ENCODE results near the gene LCNL1.
A peak's percentile ranks its signal among the peaks of the same experiment; 100 is the strongest.

Gene LCNL1

DNA sequence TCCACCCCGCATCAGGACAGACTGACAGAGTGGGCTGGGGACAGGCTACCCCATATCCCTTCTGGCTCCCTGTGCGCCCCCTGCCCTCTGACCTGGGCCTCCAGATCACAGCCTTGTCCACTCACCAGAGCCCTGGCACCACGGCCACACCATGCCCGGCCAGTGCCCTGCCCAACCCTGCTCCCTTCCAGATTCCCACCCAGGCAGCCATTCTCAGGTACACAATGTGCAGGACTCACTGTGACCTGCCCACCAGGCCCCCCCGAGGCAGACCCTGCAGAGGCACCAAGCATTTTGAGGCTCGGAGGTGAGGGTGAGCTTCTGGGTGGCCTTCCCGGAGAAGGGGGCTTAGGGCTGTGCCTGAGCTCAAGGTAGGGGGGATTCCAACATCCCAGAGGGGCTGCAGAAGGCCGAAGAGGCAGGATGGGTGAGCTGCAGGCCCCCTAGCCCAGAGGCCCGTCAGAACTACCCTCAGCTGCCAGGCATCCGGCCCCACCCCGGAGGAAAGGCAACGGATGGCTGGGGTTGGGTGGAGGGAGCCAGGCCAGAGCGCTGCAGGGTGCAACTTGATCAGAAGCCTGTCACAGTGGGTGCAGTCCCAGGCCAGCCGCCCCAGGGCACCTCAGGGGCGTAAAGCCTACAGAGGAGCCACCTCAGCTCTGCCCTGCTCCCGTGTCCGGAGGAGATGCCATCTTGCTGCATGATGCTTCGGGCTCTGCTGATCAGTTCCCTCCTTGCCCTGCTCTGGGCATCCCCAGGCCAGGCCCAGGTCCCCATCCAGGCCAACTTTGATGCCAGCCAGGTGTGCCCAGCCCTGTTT, at the start of gene LCNL1:
Gene LCNL1, plus strand, starts transcription at position 762 of the 820 bp plus-strand sequence. CDS start 594 bp downstream, outside the sequence.
- Mint-ChIP-seq H3K4me1 (ENCODE audit: low read depth) (no peaks in the 10 kb centered on the region), H3K9me3 (no peaks in the 10 kb centered on the region), H3K36me3 (ENCODE audit: low read depth) (no peaks in the 10 kb centered on the region), H3K27ac (no peak within 1 kb of the TSS), H3K4me3 (no peak within 1 kb of the TSS), H3K27me3 (ENCODE audit: low read depth) (peaks cover 22% of the 10 kb centered on the region)
- DNase-seq (ENCODE audit: low spot score) = no peak

DNA sequence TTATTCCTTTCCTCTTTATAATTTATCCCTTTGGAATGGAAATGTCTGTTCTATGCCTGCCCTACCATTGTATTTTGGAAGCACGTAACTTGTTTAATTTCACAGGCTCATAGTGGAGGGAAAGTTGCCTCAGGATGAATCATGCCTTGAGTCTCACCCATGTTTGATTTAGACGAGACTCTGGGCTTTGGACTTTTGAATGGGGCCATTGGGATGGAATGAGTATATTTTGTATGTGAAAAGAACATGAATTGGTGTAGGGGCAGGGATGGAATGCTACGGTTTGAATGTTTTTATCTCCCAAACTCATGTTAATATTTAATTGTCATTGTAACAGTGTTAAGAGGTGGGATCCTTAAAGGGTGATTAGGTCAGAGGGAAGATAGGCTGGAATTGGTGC, 48.5 kb upstream of the LCNL1 start:
- H3K4me1 Mint-ChIP-seq (ENCODE audit: low read depth) = peaks cover 4% of the 10 kb centered on the region
- no peak overlapping the region for H3K27ac Mint-ChIP-seq
- H3K9me3 Mint-ChIP-seq = no peaks in the 10 kb centered on the region
- no peak overlapping the region for H3K4me3 Mint-ChIP-seq
- H3K27me3 Mint-ChIP-seq (ENCODE audit: low read depth) = no peaks in the 10 kb centered on the region
- peaks cover 33% of the 10 kb centered on the region for H3K36me3 Mint-ChIP-seq (ENCODE audit: low read depth)
- no peak for DNase-seq (ENCODE audit: low spot score)

DNA sequence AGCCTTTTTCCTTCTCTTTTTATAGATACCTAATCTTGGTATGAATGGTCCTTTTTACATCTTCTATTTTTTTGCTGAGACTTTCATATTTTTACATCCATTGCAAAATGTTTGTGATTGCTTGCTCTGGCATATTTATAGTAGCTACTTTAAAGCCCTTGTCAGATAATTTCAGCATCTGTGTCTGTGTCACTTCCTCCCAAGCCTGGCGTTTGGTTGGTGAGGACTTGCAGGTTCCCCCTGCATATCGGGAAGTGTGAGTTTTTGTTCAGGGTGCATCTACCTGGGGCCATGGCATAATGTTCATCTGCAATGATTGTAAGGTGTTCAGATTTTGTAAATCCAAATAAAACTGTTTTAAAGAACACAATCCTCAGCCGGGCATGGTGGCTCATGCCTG, 47.1 kb upstream of the LCNL1 start:
- no peak for DNase-seq (ENCODE audit: low spot score)
- Mint-ChIP-seq H3K36me3 (ENCODE audit: low read depth) (peaks cover 36% of the 10 kb centered on the region), H3K27me3 (ENCODE audit: low read depth) (no peaks in the 10 kb centered on the region), H3K4me1 (ENCODE audit: low read depth) (peaks cover 4% of the 10 kb centered on the region), H3K27ac (no peak overlapping the region), H3K9me3 (no peaks in the 10 kb centered on the region), H3K4me3 (no peak overlapping the region)

DNA sequence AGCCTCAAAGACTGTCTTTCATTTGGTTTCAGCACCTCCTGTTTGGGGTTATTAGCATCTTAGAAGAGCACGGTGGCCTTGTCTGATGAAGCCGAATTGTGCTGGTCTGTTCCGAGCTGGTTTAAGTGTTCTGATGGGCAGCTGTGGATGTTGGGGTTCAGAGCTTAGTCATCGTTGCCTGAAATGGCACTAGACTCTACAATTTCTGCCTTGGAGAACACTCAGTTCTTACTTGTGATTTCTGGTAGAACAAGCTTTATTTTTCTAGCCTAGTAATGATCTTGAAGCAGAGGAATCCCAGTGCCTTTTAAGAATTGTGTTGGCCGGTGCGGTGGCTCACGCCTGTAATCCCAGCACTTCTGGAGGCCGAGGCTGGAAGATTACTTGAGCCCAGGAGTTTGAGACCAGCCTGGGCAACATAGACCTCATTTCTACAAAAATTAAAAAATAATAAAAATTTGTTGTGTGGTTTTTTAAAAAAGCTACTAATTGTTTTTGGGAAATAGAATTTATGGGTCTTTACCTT, 46.1 kb upstream of the LCNL1 start:
- Mint-ChIP-seq H3K36me3 (ENCODE audit: low read depth) (peaks cover 36% of the 10 kb centered on the region), H3K27ac (no peak overlapping the region)

DNA sequence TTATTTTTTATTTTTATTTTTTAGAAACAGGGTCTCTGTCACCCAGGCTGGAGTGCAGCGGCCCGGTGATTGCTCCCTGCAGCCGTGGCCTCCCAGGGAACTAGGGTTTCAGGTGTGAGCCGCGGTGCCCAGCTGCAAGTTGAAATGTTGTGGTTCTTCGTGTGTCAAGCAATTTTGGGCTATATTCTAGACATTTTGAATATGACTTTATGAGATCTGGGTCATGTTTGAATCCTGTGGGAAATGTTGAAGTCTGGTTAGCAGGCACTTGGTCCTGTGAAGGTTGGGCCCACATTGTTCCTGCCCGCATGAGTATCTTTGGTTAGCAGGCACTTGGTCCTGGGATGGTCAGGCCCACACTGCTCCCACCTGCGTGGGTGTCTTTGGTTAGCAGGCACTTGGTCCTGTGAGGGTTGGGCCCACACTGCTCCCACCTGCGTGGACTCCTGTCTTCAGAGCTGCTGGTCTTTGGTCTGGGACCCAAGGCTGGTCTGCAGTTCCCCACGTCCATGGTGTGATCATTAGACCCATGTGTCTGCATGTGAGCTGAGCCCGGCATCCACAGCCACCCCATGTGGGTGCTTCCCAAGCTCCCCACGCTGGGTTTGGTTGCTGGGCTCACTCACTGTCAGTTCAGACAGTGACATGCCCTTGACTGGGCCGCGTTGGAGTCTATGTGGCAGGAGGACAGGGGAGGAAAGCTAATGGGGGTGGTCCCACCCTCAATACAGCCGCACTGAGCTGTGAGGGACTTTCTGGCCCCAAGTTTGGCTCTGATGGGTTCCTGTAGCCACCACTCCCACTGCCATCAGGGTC, 45.4 kb upstream of the LCNL1 start:
- Mint-ChIP-seq H3K36me3 (ENCODE audit: low read depth) (peaks cover 35% of the 10 kb centered on the region), H3K27me3 (ENCODE audit: low read depth) (no peaks in the 10 kb centered on the region), H3K9me3 (no peaks in the 10 kb centered on the region), H3K4me1 (ENCODE audit: low read depth) (peaks cover 4% of the 10 kb centered on the region), H3K27ac (no peak overlapping the region), H3K4me3 (no peak overlapping the region)
- DNase-seq (ENCODE audit: low spot score) = no peak

More for the DNA sequence above, 46.1 kb upstream of the LCNL1 start:
- Mint-ChIP-seq H3K27me3 (ENCODE audit: low read depth) (no peaks in the 10 kb centered on the region), H3K4me3 (no peak overlapping the region), H3K4me1 (ENCODE audit: low read depth) (peaks cover 4% of the 10 kb centered on the region), H3K9me3 (no peaks in the 10 kb centered on the region)
- DNase-seq (ENCODE audit: low spot score) = no peak

DNA sequence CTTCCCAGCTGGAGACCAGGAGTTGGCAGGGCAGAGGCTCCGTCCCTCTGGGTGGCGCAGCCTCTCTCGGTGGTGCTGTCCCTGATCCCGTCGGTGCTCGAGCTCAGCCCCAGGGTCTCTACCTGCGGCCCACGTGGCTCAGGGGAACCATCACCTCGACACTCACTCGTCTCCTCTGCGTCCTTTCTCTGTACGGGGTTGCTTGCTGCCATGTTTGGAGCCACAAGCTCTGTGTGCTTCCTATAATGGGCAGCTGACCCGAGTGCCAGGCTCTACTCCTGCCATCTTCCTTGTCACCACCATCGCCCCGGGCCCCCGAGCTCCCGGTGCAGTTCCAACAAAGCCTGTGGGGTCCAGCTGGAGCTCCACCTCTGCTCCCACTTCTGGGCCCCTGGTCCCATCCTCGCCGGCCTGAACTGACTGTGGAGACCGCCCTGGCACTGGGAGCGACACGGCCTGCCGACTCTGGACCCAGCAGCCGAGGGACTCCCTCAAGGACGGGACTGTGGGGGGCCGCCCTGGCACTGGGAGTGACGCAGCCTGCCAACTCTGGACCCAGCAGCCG, 43.3 kb upstream of the LCNL1 start:
- Mint-ChIP-seq H3K4me1 (ENCODE audit: low read depth) (peaks cover 4% of the 10 kb centered on the region), H3K9me3 (no peaks in the 10 kb centered on the region), H3K4me3 (no peak overlapping the region), H3K36me3 (ENCODE audit: low read depth) (peaks cover 28% of the 10 kb centered on the region), H3K27ac (no peak overlapping the region), H3K27me3 (ENCODE audit: low read depth) (no peaks in the 10 kb centered on the region)
- no peak for DNase-seq (ENCODE audit: low spot score)

DNA sequence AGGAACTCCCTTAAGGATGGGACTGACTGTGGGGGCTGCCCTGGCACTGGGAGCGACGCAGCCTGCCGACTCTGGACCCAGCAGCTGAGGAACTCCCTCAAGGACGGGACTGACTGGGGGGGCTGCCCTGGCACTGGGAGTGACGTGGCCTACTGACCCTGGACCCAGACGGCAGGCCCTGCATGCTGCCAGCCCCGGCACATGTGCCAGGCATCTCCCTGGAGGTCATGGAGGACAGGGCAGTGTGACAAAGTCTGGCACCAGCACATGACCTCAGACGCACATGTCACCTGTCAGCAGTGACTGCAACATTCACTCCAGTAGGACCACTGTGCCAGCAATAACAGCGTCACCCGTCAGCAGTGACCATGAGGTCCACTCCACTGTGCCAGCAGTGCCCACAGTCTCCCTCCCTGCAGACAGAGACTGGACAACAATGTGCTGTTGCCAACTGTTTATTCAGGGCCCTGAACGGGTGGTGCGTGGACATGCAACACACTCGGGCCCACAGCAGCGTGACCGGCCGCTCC, 42.7 kb upstream of the LCNL1 start:
- Mint-ChIP-seq H3K9me3 (no peaks in the 10 kb centered on the region), H3K27ac (no peak overlapping the region), H3K27me3 (ENCODE audit: low read depth) (no peaks in the 10 kb centered on the region), H3K36me3 (ENCODE audit: low read depth) (peaks cover 28% of the 10 kb centered on the region), H3K4me3 (no peak overlapping the region), H3K4me1 (ENCODE audit: low read depth) (peaks cover 7% of the 10 kb centered on the region)
- no peak for DNase-seq (ENCODE audit: low spot score)

DNA sequence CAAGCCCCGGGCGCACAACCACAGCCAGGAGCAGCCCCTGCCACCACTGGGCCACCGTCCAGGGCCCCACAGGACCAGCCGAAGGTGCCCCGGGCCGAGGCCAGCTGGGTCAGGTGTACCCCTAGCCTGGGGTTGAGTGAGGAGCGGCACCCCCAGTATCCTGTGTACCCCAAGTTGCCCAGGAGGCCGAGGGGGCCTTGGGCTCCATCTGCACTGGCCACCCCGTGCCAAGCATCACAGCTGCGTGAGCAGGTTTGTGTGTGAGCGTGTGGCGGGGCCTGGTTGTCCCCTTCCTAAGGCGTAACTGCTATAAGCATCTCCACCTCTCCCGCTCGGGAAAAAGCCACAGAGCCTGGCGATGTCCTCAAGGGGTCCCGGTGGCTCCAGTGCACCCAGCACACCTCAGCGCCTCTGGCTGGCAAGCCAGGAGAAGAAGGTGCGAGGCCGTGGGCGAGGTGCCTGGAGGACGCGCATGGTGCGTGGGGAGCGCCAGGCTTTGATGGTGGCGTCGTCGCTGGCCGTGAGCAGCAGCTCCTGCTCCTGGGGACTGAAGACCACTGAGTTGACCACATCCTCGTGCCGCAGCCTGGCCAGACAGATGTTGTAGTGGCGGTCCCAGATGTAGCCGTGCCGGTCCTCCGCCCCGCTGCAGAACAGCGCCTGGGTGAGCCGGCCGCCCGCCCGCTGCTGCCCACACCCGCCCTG, 42.1 kb upstream of the LCNL1 start:
- H3K27me3 Mint-ChIP-seq (ENCODE audit: low read depth) = no peaks in the 10 kb centered on the region
- H3K4me3 Mint-ChIP-seq = no peak overlapping the region
- no peaks in the 10 kb centered on the region for H3K9me3 Mint-ChIP-seq
- peaks cover 28% of the 10 kb centered on the region for H3K36me3 Mint-ChIP-seq (ENCODE audit: low read depth)
- H3K4me1 Mint-ChIP-seq (ENCODE audit: low read depth) = peaks cover 7% of the 10 kb centered on the region
- DNase-seq (ENCODE audit: low spot score) = no peak
- H3K27ac Mint-ChIP-seq = no peak overlapping the region

DNA sequence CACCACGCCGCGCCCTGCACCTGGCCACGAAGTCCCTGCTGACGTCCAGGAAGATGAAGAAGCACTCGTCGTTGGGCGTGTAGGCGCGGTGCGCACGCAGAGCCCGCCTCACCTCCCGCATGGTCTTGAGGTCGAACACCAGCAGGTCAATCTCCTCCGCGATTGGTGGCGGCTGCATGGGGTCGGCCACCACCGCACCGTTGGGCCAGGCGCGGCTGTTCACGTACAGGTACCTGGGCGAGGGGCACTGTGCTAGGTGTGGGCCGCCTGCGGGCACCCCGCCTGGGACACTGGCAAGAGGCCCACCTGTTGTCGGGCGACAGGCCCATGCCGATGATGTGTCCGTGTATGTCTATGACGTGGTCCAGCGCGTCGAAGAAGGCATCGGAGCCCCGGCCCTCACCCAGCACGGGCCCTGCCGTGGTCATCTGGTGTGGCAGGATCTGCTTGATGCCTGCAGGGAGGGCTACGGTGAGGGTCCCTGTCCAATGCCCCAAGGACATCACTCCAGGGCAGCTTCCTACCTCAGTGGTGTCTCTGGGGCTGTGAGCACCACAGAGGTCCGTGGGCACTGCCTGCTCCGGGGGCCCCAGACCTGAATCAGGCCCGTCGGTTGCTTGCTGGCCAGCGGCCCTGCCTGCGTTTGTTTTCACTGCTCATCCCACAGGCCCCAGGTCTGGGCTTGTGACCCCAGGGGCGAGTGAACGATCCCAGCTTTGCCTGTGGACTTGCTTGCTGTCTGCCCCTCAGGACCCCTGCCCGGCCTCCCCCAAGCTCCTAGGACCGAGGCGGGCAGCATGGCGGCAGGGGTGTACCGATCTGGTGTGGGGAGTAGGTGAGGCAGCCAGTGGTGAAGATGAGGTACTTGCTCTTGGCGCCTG, 41.3 kb upstream of the LCNL1 start:
- Mint-ChIP-seq H3K27me3 (ENCODE audit: low read depth) (no peaks in the 10 kb centered on the region), H3K4me3 (no peak overlapping the region), H3K36me3 (ENCODE audit: low read depth) (peaks cover 28% of the 10 kb centered on the region), H3K4me1 (ENCODE audit: low read depth) (peaks cover 7% of the 10 kb centered on the region), H3K27ac (no peak overlapping the region), H3K9me3 (no peaks in the 10 kb centered on the region)
- no peak for DNase-seq (ENCODE audit: low spot score)

DNA sequence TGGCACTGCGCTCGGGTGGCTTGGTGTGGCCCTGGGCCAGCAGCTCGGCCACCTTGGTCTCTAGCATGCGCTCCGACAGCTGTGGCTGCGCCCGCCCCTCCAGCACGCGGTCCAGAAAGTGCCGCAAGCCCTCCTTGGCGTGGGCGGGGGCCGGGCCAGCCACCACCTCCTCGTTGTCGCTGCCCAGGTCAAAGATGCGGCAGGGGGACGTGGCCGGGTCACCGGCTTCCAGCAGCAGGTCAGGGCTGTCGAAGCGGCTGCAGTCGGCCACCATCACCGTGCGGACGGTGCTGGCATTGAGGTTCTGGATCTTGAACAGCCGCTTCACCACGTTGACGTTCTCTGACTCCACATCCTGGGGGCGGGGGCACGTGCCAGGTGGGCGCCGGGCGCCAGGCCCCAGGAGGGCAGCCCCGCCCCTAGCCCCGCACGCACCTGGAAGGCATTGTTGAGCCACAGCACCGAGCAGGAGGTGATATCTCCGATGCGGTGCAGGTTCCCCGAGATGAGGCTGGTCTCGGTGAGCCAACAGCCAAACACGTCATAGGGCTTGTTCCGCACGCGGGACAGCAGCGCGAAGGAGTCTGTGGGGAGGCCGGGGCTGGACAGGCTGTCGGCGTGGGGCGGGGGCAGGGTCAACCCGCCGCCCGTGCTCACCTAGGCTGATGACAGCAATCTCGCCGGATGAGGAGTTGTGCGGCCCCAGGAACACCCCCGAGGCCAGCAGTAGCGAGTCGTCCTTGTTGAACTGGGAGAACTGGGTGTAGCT, 40.5 kb upstream of the LCNL1 start:
- H3K4me3 Mint-ChIP-seq = peak overlapping the region; percentile 79
- peaks cover 7% of the 10 kb centered on the region for H3K4me1 Mint-ChIP-seq (ENCODE audit: low read depth)
- no peak for DNase-seq (ENCODE audit: low spot score)
- no peaks in the 10 kb centered on the region for H3K9me3 Mint-ChIP-seq
- H3K36me3 Mint-ChIP-seq (ENCODE audit: low read depth) = peaks cover 24% of the 10 kb centered on the region
- H3K27me3 Mint-ChIP-seq (ENCODE audit: low read depth) = no peaks in the 10 kb centered on the region
- H3K27ac Mint-ChIP-seq = no peak overlapping the region

DNA sequence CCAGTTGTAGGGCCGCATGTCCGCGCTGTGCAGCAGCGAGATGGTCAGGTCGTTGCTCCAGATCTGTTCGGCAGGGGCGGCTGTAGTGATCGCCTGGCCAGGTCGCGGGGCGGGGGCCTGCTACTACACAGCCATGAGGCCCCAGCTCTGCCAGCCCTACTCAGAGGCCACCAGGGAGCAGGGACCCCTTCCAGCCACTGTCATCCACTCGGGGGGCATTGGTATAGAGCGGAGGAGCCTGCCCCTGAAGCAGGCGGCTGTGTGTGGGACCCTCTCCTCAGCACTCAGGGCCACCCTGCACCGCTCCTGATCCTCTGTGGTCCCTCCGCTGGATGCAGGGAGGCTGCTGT, 39.9 kb upstream of the LCNL1 start:
- Mint-ChIP-seq H3K27ac (no peak overlapping the region), H3K27me3 (ENCODE audit: low read depth) (no peaks in the 10 kb centered on the region), H3K9me3 (no peaks in the 10 kb centered on the region), H3K4me1 (ENCODE audit: low read depth) (peaks cover 7% of the 10 kb centered on the region), H3K36me3 (ENCODE audit: low read depth) (peaks cover 21% of the 10 kb centered on the region), H3K4me3 (peak overlapping the region; percentile 79)
- no peak for DNase-seq (ENCODE audit: low spot score)

All from T-helper 2 cell treated with Interferon-gamma antibody and Interleukin-4, amounts not matched to agents 5 μg/mL and 100 μg/mL, for 36 hours (primary cell).